ENCODE measurements around the gene PAFAH1B1.
A peak's percentile ranks its signal among the peaks of the same experiment; 100 is the strongest.

Gene PAFAH1B1

DNA sequence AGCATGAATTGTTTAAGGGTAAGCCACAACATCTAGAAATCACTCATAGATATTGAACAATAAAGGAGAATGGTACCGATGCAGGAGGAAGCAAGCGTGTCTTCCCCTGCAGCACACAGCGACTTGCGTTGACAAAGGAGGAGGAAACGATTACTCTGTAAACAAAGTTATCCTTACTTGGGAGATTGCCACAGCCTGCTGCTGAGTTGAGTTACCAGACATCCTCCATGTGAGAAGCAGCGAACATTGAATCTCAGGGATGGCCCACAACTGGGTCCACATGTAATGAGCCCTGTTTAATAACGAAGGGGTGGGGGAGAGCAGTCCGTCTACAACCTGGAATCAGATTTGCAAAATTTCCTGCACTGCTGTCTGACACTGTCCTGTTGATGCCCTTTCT lies 90.5 kb downstream of the PAFAH1B1 start:
- no peak overlapping the region for H3K4me3 ChIP-seq (ENCODE audit: low read depth, low read length)
- TF ChIP-seq, protein P1, sequence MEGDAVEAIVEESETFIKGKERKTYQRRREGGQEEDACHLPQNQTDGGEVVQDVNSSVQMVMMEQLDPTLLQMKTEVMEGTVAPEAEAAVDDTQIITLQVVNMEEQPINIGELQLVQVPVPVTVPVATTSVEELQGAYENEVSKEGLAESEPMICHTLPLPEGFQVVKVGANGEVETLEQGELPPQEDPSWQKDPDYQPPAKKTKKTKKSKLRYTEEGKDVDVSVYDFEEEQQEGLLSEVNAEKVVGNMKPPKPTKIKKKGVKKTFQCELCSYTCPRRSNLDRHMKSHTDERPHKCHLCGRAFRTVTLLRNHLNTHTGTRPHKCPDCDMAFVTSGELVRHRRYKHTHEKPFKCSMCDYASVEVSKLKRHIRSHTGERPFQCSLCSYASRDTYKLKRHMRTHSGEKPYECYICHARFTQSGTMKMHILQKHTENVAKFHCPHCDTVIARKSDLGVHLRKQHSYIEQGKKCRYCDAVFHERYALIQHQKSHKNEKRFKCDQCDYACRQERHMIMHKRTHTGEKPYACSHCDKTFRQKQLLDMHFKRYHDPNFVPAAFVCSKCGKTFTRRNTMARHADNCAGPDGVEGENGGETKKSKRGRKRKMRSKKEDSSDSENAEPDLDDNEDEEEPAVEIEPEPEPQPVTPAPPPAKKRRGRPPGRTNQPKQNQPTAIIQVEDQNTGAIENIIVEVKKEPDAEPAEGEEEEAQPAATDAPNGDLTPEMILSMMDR (IDR thresholded peaks at IDR 0.05; ENCODE audit: control insufficient read depth, extremely low read depth, insufficient read depth), result no peak
- peak; percentile 85 for DNase-seq (ENCODE audit: low read depth)

DNA sequence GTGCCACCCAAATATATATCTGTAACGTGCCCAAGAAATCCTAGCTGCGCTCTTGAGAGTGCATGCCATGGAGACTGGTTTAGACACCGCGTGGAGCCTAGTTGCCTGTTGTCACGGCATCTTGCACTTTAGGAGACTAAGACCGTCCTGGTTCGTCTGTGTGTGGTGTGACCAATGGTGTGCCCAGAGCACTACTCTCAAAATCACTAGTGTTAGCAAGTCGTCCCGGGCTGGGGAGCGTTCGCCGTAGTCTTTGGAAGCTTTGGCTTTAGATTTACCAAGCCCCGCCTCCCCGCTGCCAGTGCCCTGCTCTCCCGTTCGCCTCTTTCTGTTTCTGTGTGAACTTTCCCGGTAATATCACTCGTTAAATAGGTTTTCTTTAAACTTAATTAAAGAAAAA lies 91.1 kb downstream of the PAFAH1B1 start:
- TF ChIP-seq, protein P1 (IDR thresholded peaks at IDR 0.05; ENCODE audit: control insufficient read depth, extremely low read depth, insufficient read depth), result no peak
- no peak overlapping the region for H3K4me3 ChIP-seq (ENCODE audit: low read depth, low read length)
- DNase-seq (ENCODE audit: low read depth), result no peak

DNA sequence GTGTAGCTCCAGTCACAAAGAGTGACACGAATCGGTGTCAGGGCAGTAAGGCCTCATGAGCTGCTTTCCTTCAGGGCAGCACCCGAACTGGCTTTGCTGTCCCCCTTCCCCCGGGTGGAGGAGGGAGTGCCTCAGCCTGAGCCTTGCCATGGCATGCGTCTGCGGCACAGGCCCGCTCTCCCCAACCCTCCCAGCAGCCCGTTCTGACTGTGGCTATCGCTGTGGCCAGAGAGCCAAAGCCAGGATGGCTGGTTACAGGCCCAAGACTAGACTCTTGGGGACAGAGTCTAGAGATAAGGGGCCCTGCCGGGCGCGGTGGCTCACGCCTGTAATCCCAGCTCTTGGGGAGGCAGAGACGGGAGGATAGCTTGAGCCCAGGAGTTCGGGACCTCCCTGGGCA lies 92.2 kb downstream of the PAFAH1B1 start:
- H3K4me3 ChIP-seq (ENCODE audit: low read depth, low read length), result no peak overlapping the region
- no peak for DNase-seq (ENCODE audit: low read depth)
- TF ChIP-seq, protein P1 (IDR thresholded peaks at IDR 0.05; ENCODE audit: control insufficient read depth, extremely low read depth, insufficient read depth), result no peak

DNA sequence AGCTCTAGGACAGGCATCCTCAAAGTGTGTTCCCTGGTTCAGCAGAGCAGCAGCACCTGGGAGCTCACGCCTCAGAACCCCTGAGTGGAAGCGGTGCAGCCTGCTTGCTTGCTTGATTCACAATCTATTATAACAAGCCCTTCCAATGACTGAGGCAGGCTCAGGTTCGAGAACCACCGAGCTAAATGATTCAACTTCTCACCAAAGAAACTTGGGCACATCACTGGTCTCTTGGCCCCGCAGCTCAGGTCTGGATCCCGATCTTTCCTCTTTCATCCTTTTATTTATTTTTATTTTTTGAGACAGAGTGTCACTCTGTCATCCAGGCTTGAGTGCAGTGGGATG lies 93.6 kb downstream of the PAFAH1B1 start:
- TF ChIP-seq, protein P1 (IDR thresholded peaks at IDR 0.05; ENCODE audit: control insufficient read depth, extremely low read depth, insufficient read depth), result no peak
- no peak overlapping the region for H3K4me3 ChIP-seq (ENCODE audit: low read depth, low read length)
- no peak for DNase-seq (ENCODE audit: low read depth)

DNA sequence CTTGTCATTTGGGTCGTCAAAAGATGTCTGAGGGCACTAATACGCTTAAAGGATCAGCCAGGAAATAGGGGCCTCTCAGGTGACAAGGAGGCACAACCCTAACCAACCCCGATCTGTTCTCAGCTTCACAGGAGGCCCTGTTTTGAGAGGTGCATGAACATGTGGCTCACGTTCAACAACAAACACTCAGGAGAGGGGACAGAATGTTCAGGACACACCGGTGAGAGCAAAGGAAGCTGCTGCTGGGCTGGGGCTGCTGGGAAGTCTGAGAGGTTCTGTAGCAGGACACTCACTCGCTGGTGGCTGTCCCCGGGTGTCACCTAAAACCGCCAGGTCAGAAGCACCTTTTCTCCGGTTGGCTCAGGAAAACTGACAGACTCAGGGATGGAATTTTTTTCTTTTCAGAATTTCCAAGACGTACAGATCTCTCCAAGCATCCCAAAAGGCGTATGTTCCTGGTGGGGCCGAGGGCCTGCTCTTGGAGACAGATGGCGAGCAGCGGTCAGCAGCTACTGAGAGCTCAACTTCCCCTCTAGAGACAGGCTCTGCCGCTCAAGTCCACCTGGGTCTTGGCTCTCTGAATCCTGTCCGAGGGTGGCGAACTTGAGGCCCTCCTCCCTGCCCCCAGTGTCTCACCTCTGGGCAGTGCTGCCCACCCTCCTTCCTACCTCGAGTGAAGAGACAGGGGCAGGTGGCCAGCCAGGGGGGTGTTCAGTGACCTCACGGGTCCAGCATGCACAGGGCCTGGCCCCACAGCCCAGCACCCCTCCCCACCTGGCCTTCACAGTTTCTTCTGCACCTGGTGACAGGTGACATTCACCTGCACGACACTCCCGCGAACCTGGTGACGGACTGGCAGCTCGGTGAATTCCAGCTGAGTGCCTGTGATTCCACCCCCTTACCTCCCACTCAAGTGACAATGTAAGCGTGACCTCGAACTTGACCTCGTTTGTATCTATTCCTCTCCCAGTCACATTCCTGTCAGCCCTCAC lies 95.2 kb downstream of the PAFAH1B1 start:
- no peak overlapping the region for H3K4me3 ChIP-seq (ENCODE audit: low read depth, low read length)
- DNase-seq (ENCODE audit: low read depth), result no peak
- TF ChIP-seq, protein P1 (IDR thresholded peaks at IDR 0.05; ENCODE audit: control insufficient read depth, extremely low read depth, insufficient read depth), result no peak

DNA sequence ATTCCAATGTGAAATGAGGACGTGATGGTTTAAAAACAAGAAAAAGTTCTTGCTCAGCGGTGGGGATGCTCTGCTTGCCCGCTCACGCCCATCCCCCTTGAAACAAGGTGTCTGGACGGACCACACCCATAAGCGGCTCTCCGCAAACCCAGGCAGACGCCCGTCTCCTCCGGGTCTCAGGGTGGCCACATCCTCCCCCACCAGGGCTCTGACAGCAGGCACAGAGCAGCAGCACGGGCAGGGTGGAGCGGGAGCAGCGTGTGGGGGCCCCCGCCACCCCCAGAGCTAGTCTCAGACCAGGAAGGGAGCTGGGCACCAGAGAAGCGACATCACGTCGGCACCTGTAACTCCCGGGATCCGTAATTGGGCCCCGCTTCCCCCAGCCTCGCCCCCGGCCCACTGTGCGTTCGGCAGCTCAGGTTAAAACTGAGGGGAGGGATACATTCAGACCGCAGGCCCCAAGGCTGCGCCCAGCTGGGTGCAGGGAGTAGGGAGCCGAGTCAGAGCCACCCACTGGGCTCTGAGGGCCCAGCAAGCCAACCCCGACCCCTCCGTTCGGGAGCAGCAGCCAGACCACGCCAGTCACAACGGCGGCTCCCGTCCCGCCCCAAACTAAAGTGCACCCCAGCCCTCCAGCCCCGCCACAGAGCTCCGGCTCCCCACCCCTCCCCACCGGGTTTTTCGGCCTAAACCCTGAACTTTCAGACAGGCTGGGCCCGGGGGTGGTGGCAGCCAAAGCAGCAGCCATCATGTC lies 96.1 kb downstream of the PAFAH1B1 start:
- DNase-seq (ENCODE audit: low read depth), result no peak
- H3K4me3 ChIP-seq (ENCODE audit: low read depth, low read length), result no peak overlapping the region
- TF ChIP-seq, protein P1 (IDR thresholded peaks at IDR 0.05; ENCODE audit: control insufficient read depth, extremely low read depth, insufficient read depth), result no peak
